Kidney epithelial cell (primary cell): ENCODE results near the gene NRP2. TPM values are rescaled to one million over a fixed set of nuclear protein-coding genes. Genes with fewer than 3 reads are reported as not detected.

Source experiments
- DNase-seq: peaks from one replicate; pipeline ENCODE4 v3.0.0-alpha.2; 2010; ENCODE audit warnings: low read depth
- H3K27me3 ChIP-seq: 2 replicates; pipeline ENCODE4 v1.6.0; 2011; ENCODE audit warnings: low read length; ENCODE audit not compliant: control insufficient read depth, insufficient read depth
- H3K36me3 ChIP-seq: 2 replicates; pipeline ENCODE4 v1.5.1; 2011; ENCODE audit warnings: low read length; ENCODE audit not compliant: control insufficient read depth, insufficient read depth
- H3K4me3 ChIP-seq: 2 replicates; pipeline ENCODE4 v1.5.1; 2011; ENCODE audit warnings: low read depth, mild to moderate bottlenecking, control low read depth, low read length
- total RNA-seq: library from RNA; depleted of rRNA; stranded (reverse); fragments of >200 nt; gene quantifications from 2 replicates; pipeline ENCODE4 v1.2.3, GENCODE V29; 2015
- TF ChIP-seq, protein P1 (sequence below): IDR thresholded peaks from 2 replicates; pipeline ENCODE4 v1.5.1; 2011; ENCODE audit warnings: mild to moderate bottlenecking, moderate library complexity, low read length, control low read depth, inconsistent platforms; ENCODE audit not compliant: insufficient read depth, poor library complexity, severe bottlenecking

NRP2 gene
- total RNA-seq, 1 donor from 2014 or later = 78.6 TPM

DNA sequence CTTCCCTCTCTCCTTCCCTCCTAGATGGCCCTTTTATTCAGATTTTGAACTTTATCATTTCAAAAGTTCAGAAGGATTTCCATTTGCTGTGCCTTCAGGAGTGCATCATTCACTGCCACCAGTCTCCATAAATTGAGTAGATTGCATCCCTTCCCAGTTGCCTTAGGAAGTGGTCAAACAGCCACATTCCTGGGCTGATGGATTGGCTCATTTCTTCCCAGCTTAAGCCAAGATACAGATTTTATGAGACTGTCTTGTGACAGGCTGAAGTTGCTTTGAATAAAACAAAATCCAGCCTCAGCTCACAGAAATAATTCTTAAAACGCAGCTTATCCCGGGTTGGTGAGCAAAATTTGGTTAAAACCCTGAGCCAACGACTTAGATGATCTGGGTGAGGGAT, 9.8 kb downstream of the NRP2 start:
- TF ChIP-seq, protein P1, sequence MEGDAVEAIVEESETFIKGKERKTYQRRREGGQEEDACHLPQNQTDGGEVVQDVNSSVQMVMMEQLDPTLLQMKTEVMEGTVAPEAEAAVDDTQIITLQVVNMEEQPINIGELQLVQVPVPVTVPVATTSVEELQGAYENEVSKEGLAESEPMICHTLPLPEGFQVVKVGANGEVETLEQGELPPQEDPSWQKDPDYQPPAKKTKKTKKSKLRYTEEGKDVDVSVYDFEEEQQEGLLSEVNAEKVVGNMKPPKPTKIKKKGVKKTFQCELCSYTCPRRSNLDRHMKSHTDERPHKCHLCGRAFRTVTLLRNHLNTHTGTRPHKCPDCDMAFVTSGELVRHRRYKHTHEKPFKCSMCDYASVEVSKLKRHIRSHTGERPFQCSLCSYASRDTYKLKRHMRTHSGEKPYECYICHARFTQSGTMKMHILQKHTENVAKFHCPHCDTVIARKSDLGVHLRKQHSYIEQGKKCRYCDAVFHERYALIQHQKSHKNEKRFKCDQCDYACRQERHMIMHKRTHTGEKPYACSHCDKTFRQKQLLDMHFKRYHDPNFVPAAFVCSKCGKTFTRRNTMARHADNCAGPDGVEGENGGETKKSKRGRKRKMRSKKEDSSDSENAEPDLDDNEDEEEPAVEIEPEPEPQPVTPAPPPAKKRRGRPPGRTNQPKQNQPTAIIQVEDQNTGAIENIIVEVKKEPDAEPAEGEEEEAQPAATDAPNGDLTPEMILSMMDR = no peak
- Histone ChIP-seq H3K27me3 (no peaks in the 10 kb centered on the region), H3K36me3 (no peaks in the 10 kb centered on the region), H3K4me3 (no peak overlapping the region)
- no peak for DNase-seq

DNA sequence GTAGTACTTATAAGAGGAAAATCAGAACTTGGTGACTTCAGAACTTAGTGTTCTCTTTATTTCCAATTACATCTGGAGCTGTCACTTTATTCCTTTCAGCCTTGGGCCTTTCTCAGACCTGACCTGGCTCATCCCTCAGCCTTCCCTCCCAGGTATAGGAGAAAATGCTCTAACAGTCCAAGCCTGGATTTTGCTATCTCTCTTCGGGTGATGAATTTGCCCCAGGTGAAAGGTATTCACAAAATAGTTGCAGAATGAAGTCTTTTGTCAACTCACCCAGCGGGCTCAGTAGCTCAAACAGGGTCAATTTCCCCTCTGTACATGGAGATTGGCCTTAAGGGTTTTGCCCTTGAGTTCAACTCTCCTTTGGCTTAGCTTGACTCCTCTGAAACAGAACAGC, 12.0 kb downstream of the NRP2 start:
- no peak for DNase-seq
- no peaks in the 10 kb centered on the region for H3K36me3 ChIP-seq
- no peak overlapping the region for H3K4me3 ChIP-seq
- no peaks in the 10 kb centered on the region for H3K27me3 ChIP-seq
- TF ChIP-seq, protein P1 = no peak

DNA sequence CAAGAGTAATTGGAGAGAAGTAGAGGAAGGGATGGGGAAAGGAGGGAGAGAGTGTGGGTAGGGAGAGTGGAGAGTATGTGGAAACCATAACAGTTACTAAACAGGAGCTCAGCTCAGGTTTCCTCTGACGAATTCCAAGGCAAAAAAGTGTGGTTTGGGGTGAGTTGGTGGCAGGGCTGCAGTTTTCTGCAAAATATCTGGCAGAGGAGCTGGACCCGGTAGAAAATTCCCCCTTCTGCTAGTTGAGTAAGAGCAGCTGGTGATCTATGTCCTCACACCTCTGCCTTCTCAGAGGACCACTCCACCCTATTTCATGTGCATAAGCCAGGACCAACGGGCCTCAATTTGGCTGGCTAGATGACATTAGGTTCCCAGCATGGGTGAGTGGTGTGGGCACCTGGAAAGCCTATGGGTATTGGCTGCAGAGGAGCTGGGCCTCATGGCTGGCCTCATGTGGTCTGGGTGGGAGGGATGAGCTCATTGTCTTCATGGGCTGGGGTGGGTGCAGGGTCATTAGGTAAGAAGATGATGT, 13.2 kb downstream of the NRP2 start:
- TF ChIP-seq, protein P1 = no peak
- no peak for DNase-seq
- Histone ChIP-seq H3K4me3 (no peak overlapping the region), H3K27me3 (no peaks in the 10 kb centered on the region), H3K36me3 (no peaks in the 10 kb centered on the region)

DNA sequence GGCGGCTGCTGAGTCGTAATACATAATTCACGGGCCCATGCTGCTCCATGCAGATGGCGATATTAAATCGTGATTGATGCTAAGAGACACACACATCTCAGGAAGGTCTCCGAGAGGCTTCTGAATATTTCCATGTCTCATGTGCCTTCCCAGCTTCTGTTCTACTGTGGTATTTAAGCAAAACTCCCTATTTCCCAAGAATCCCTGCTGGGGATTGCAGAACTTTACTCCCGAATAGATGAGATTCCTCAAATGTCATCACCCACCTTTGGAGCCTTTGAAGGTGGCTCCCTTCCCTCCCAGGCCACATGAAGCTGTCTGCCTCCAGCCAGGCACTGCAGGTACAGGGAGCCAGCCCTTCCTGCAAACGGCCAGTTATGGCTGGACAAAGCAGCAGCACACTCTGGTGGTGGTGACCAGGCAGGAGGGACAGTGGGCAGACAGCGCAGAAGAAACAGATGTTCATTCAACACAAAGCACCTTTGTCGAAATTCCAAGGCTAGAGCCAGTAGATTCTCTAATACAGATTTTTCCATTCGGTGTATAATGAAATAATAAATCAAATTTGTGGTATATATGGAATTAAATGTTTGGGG, 14.1 kb downstream of the NRP2 start:
- Histone ChIP-seq H3K27me3 (no peaks in the 10 kb centered on the region), H3K4me3 (no peak overlapping the region), H3K36me3 (no peaks in the 10 kb centered on the region)
- no peak for DNase-seq
- TF ChIP-seq, protein P1 = peak; percentile 40

DNA sequence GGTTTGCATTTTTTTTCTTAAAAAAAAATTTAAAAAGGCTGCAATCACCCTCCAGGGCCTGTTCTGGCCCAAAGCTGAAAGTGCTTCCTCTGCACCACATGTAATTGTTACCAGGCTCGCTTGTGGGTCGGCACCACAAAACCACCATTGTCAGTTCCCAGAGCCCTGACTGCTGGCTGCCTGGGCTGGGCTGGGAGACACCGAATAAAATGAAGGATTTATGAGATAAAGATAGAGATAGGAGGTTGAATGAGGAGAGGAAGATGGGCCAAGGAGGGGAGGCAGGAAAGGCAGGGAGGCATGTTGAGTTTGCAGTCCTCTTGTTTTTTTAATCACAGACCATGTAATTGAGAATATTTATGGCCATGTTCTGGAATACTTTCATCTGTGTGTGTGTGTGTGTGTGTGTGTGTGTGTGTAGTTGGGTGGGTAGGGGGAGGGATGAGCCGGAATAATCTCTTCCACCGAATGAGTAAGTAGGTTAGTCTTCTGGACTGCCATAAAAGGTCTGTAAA, 14.7 kb downstream of the NRP2 start:
- Histone ChIP-seq H3K36me3 (no peaks in the 10 kb centered on the region), H3K27me3 (no peaks in the 10 kb centered on the region), H3K4me3 (no peak overlapping the region)
- DNase-seq = no peak
- TF ChIP-seq, protein P1 = no peak
